Stimulated activated CD8-positive, alpha-beta memory T cell treated with anti-CD3 and anti-CD28 coated beads, Interleukin-7, amount 100 ng/mL, for 4 hours (primary cell): ENCODE measurements around the gene SLAMF6.

Experiments used
- DNase-seq, 2 donors: peaks; one replicate each; pipeline ENCODE4 v3.0.0-alpha.2; 2020; ENCODE audit warnings: low read depth in 2 of 2

Gene SLAMF6

DNA sequence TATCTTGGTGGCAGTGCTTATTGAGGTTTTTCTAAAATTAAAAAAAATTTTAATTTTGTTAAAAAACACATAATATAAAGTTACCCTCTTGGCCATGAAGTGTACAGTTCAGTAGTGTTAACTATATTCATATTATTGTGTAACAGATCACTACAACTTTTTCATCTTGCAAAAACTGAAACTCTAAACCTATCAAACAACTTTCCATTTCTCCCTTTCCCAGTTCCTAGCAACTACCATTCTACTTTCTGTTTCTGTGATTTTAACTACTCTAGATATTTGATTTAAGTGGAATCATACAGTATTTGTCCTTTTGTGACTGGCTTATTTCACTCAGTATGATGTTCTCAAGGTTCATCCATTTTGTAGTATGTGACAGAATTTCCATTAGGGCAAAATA lies 55.5 kb downstream of the SLAMF6 start:
- DNase-seq, result no peak

DNA sequence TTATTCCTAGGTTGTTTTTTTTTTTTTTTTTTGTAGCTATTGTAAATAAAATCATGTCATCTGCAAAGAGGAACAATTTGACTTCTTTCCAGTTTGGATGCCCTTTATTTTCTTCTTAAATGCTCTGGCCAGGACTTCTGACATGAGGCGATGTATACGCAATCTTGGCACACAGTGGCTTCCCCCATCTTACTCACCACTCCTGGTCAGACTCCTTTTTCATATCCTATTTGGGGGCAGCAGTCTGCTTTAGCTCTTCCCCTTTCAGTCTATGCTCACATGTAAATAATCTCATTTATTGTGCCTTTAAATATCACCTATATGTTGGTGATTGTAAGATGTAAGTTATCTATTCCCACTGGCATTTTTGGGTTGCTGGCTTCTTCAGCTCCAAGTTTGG lies 56.1 kb downstream of the SLAMF6 start:
- no peak for DNase-seq

DNA sequence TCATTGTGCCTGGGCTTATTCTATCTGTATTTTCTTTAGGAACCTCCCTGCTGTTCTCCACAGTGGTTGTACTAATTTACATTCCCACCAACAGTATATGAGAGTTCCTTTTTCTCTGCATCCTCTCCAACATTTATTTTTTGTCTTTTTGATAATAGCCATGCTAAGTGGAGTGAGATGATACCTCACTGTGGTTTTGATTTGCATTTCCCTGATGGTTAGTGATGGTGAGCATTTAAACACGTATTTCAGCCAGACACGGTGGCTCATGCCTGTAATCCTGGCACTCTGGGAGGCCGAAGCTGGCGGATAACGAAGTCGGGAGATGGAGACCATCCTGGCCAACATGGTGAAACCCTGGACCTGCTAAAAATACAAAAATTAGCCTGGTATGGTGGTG lies 57.9 kb downstream of the SLAMF6 start:
- no peak for DNase-seq

DNA sequence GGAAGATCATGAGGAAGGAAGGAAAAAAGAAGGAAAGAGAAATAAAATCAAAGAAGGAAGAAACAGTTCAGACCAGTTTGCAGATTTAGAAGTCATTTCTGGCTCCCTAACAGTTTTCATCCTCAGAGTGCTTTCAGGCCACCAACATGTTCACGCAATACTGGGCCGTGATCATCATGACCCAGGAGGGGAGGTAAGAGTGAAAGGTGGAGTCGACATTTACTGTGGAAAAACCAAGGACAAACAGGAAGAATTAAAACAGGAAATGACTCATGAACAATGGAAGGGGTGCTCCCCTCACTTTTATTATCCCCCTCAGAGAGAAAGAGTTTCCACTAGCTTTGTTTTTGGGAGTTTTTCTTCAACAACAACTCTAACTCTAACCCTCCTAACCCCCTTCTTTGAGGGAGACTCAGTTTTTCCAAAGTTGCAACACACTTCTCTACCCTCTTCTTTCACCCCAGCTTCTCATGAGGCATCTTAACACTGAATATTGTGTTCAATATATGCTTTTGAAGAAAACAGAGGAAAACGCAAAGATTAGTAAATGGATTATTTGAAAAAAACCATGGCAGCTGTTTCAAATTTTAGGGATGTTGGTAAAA lies 62.3 kb downstream of the SLAMF6 start:
- peak in 1 of 2 donors; percentile 11 for DNase-seq

DNA sequence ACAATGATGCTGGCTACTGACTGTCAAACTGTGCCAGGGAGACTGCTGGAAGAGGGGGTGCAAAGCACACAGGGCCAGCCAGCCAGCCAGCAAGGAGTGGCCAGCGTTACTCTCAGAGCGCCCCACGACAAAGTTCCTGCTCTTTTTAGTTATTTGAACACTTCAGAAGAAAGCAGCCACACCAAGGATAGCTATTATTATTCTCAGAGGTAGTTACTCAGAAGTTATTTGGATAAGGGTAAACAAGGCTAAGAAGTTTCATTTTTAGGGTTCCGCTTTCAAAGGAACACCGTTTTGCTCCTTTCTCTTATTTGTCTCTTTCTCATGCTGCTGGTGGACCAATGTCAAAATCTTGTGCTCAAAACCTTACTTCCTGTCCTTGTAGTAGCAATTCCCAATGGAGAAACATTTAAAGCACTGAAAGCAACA lies 62.8 kb downstream of the SLAMF6 start:
- no peak for DNase-seq

DNA sequence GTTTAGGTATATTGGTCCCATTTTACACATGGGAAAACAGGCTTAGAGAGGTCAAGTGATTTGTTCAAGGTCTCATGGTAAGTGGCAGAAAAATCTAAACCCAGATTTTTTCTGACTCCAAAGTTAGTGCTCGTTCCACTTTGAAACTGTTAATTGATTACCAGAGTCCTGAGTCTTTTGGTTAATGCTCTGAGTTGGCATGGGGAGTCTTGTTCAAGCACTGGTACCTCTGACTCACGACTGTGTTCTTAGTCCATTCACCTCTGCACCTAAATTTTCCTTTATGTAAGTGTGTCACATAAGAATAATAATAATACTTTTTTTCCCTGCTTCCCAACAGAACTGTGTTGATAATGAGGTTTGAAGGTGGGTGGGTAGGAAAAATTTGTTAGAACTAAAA lies 63.4 kb downstream of the SLAMF6 start:
- no peak for DNase-seq

DNA sequence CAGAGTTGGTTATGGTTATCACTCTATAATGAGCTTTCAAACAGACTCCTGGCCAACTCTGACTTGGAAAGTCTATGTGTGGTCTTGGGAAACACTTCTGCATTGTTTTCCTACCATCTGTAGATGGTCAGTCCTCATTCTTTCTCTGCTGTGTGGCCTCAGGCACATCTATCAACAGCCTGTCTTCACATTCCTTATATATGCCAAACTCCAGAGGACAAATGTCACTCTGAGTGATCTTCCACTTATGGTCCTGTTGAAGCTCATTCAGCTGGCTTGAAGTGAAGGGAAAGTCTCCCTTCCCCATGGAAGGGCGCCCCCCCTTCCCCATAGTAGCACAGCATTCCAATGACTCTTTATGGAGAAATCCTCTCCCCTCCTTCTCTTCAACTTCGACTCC lies 64.0 kb downstream of the SLAMF6 start:
- DNase-seq, result no peak

DNA sequence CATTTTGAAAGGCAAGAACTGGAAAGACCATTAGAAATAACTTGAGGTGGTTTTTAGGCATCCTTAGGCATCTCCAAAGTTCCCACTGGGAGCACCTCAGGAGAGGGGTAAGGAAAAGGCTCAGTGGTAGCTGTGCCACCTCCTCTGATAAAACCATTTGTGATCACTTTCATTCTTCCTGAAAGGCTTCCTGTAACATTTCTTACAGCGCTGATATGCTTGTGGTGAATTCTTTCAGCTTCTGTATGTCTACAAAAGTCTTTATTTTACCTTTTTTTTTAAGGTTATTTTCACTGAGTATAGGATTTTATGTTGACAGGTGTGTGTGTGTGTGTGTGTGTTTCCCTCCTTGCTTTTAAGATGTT lies 67.9 kb downstream of the SLAMF6 start:
- DNase-seq, result no peak

DNA sequence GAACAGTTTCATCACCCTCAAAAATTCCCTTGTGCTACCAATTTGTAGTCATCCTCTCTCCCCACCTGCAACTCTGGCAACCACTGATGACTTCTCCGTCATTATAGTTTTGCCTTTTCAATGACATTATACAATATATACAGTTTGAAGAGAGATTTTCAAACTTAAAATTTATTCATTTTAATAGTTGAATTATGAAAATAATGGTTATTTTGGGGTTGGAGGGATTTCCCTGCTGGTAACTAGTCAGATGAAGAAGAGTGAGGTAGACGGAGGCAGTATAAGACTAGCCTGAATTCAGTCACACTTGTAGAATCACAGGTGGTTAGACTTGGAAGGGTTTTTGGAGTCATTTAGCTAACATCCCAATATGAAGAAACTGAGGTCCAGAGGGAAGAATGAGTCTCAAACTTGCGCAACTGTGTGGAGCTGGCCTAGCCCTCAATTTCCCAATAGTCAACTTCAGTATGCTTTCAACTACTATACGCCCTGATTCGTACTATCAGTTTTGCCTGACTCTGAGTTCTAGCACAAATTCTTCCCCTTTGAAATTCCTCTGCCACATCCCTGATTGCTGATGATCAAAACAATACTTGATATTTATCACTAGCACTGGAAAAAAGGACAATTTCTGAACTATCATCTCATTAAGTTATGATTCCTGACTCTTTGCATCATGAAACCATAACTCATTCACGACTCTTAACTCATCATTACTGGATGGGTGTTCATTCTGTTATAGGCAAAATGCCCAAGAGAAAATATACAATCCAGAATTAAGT lies 68.5 kb downstream of the SLAMF6 start:
- no peak for DNase-seq

DNA sequence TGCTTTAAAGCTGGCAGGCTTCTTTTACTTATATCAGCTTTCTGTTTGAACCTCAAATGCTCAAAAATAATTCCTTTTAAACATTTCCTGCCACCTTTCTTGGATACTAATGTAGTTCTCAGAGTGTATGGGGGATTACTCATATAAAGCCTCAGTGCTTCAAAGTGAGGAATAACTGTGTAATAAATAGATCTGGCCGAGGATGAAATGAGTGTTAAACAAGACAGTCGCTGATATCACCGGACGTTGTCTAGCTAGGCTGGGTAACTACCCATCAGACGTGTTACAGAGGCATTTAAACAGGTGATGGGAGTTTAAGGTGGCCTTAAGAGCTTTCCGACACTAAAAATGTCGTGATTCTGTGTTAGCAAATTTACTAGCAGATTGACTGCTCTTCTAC lies 69.6 kb downstream of the SLAMF6 start:
- DNase-seq, result no peak

DNA sequence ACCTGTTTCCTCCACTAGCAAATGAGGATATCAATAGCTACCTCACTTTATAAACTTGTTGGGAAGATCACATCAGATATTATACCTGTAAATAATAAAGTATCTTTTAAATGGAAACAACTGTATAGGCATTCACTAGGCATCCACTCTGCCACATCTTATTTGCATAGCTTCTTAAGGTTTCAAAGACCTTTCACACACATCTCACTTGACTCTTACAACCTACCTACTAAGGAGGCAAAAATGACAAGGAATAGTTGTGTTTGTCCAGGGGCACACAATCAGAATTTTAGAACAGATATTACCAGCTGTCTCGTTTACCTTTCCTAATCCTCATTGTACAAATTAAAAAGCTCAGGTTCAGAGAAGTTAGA lies 71.2 kb downstream of the SLAMF6 start:
- no peak for DNase-seq

DNA sequence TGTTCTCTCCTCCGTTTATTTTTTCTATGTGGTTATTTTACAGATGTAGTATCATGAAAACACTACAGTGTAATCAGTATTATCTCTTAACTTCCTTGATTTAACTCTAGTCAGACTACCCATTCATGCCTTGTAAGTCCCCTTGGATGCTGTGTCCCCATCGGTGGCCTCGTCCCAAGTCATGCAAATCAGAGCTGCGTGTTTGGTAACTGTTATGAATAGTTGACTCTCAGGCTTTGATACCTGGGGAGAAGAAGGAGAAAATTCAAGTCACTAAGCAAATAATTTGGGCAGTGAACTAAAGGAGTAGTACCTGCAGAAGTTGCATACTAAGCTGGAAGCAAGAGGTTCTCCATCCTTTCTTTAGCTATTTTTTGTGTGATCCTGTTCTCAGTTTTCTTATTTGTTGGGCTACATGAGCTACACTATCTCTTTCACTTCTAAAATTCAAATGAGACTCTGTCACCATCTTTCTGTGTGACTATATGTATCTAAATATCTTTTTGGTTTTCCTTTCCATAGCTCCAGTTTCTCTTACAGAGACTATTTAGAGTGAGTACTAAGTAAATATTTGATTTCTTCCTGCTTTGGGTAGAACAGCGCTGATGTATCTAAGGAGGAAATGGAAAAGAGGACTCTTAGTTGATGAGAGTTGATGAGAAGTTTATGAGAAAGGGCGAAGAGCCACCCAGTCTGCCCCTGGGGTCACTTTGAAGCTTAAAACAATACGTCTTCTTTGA lies 71.8 kb downstream of the SLAMF6 start:
- DNase-seq, result no peak

DNA sequence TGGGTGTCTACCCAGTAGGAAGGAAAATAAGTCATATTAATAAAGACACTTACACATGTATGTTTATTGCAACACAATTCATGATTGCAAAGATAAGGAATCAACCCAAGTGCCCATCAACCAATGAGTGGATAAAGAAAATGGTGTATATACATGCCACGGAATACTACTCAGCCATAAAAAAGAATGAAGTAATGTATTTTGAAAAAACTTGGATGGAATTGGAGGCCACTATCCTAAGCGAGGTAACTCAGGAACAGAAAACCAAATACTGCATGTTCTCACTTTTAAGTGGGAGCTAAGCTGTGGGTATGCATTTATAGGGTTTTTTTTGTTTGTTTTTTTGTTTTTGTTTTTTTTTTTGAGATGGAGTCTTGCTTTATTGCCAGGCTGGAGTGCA lies 73.6 kb downstream of the SLAMF6 start:
- no peak for DNase-seq

DNA sequence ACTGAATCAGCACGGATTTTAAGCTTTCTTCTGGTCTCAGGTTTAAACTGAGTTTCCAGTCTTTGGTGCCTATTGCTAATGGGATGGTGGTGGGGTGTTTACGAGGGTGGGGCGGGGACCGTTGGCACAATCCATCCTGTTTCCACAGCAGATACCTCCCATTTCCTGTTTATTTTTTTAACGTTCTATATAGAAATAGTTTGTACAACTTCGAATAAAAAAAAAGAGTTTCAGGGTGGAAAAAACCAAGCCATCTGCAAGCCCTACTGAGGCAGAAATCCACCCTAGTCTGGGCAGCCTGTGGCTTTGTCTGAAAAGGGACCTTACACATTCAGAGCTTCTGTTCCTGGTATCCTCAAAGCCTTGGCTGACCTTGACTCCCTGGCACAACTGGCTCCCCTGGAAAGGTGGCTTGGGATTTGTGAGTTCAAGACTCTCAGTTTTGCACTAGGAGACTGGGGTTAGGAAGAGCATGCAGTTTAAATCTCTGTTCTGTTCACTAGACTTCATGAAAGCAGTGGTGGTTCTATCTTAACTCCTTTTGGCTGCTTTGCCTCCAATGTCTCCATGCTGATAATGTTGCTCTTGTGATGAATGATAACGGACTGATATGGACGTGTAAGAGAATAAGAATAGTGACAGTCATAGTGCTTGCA lies 76.0 kb downstream of the SLAMF6 start:
- no peak for DNase-seq

DNA sequence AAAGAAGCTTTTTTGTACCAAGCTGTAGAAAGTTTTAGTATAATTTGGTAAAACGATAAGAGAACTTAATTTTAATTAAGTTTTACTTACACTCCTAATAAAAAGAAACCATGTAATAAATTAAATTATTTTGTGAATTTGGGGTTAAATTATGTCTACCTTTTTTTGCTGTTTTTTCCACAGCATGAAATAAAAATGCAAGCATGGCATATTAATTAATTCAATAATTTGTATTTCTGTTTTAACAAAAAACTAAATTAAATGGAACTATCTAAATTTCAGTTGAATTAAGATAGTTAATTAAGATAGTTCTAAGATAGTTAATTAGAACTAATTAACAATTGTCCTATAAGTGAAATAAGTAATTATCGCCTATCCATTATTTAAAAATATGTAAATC lies 83.3 kb downstream of the SLAMF6 start:
- DNase-seq, result no peak

DNA sequence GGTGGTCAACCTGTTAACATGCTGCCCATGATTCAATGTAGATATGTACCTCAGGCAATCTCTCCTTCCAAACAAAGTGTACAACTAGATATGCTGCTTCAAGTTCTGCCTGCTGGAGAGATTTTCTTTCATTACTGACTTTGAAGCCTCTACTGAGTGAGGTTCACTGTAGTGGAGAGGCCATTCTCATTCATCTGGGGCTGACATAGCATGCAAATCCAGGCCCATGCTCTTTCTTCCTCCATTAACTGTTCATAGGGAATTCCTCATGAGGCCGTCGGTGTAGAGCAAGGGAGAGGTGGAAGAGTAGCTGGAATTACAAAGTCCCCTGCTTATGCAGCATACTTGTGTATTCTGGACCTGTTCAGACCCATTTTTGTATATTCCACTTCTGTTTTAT lies 84.1 kb downstream of the SLAMF6 start:
- no peak for DNase-seq

DNA sequence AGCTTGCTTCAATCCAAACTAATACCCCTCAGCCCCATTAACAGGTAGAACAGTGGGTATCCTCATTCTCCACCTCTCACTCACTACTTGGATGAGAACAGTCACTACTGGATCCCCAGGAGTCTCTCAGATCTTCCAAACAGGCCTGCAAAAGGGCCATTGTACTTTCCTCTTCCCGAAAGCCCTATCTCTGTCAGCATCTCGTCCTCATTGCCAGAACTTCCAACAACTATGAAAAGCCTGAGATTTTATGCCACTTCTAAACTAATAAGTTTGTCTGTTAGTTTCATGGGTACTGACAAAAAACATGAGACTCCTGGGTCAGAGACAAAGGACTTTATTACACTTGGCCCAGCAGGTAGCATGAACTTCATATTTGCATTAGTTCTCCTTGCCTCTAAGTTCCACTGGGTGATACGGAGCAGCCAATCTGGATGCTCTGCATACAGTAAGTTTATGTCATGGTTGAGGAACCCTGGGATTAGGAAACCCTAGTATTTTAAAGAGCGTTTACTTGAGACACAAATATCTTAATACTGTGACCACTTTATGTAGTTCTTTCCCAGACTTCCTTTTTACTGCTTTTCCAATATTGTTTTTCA lies 84.6 kb downstream of the SLAMF6 start:
- DNase-seq, result no peak

DNA sequence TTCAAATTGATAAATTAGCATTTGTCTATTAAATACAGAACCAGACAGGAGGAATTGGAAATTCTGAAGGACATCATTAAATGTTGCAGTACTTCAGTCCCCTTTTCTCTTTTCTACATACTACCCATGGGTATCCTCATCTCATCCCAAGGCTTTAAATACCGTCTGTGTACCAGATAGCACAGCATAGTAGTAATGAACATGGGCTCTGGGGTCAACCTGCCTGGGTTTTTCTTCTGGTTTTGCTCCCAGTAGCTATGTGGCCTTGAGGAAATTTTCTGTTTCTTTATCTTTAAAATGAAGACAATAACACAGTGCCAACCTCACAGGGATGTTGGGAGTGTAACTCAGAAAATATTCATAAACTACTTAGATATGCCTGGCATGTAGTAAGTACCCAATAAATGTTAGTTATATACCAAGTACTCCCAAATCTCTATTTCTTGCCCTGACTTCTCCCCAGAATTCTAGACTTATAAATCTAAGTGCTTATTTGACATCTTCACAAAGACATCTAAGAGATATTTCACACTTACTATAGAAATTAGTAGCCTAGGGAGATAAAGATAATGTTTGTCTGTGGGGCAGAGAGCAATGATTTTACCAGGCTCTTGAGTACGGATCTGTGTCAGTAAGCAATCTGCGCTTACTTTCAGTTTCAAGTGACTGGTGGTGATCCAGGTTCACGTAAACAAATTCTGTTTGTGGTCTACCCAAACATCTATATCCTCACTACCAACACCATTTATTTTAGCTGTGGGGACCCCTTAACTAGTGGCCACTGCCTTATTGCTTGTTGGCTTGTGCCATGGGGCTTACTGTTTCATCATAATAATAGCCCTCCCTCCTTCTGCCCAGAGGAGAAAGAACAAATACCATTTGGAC lies 85.4 kb downstream of the SLAMF6 start:
- no peak for DNase-seq

DNA sequence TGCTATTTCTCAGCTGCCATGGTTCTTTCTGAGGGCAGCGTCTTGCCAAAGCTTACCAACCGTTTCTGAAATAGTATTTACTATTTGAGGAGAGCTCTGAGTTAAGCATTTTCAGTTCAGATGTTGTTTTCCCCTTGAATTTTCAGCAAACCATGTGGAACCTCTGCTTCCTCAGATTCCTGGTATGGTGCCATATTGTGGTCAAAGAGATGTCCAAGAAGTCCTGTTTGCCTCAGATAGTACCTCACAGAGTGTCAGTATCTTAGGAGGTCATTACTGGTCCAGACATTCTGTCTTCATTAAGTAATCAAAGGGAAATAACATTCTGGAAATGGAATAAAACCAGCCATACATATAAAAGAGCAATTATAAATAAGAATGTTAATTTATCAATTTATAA lies 86.1 kb downstream of the SLAMF6 start:
- DNase-seq, result no peak
